Colonic mucosa (tissue), 4 donors: ENCODE data around the gene DTNA. TPM values are rescaled to one million over a fixed set of nuclear protein-coding genes. Genes with fewer than 3 reads are reported as not detected.

Source experiments
- DNase-seq: peaks from one replicate; pipeline ENCODE4 v3.0.0-alpha.2; 2020
- H3K27ac ChIP-seq: fragments of 200-600 bp; one replicate; pipeline ENCODE4 v1.8.0; 2021
- H3K27me3 ChIP-seq: fragments of 200-600 bp; one replicate; pipeline ENCODE4 v1.8.0; 2021
- H3K36me3 ChIP-seq: fragments of 200-600 bp; one replicate; pipeline ENCODE4 v1.8.0; 2021
- H3K4me1 ChIP-seq: fragments of 200-600 bp; one replicate; pipeline ENCODE4 v1.8.0; 2021; ENCODE audit warnings: mild to moderate bottlenecking
- H3K4me3 ChIP-seq: fragments of 200-600 bp; one replicate; pipeline ENCODE4 v1.8.0; 2021
- H3K9ac ChIP-seq, 2 donors: one replicate each; pipeline ENCODE4 v1.7.0; 2013; ENCODE audit warnings: control low read depth in 2 of 2, low read depth in 2 of 2, low read length in 2 of 2
- H3K9me3 ChIP-seq: fragments of 200-600 bp; one replicate; pipeline ENCODE4 v1.8.0; 2021
- CTCF ChIP-seq: fragments of 200-600 bp; IDR thresholded peaks from one replicate; pipeline ENCODE4 v1.8.0; 2022; ENCODE audit warnings: antibody characterized with exemption, mild to moderate bottlenecking
- intact Hi-C: fragments of 100-400 bp; cut with DNase I; formaldehyde crosslinking; loops from one replicate; pipeline ENCODE4 v1.14.1; 2022
- total RNA-seq, 2 donors: library from RNA; stranded (reverse); fragmentation: NEBNext Ultra II Directional in 1 of 2; extraction: Animal tissue kit (Norgen Biotek cat#: 25700) in 1 of 2; gene quantifications; one replicate each; pipeline ENCODE4 v1.2.1, GENCODE V29; 2021
- donor health status: healthy.
- donor health status: DM: no; HTN: no; CAD: no.
- donor health status: DM: no; HTN: no; CAD: no.

DTNA gene
- total RNA-seq, 2 donors from 2014 or later, result 1.3 to 7.5 TPM

- H3K9ac ChIP-seq, result no peak overlapping the region
- intact Hi-C loops, result loop anchor here (5.0 to 10.0 kb wide), 4 partner anchors 128 to 665 kb away; no protein-coding TSS in a partner anchor
- DNase-seq, result no peak
- no peak for TF ChIP-seq CTCF
- H3K27me3 ChIP-seq, result no peaks in the 10 kb centered on the region
- H3K36me3 ChIP-seq, result no peaks in the 10 kb centered on the region
- H3K9me3 ChIP-seq, result no peaks in the 10 kb centered on the region
- no peaks in the 10 kb centered on the region for H3K4me1 ChIP-seq
- H3K4me3 ChIP-seq, result no peak overlapping the region
- no peak overlapping the region for H3K27ac ChIP-seq
Observed at GRCh38 chr18:34789768-34790344, 79.8 kb downstream of the DTNA start.

- H3K27ac ChIP-seq, result no peak overlapping the region
- H3K9me3 ChIP-seq, result no peaks in the 10 kb centered on the region
- H3K4me1 ChIP-seq, result no peaks in the 10 kb centered on the region
- no peaks in the 10 kb centered on the region for H3K36me3 ChIP-seq
- TF ChIP-seq CTCF, result no peak
- H3K4me3 ChIP-seq, result no peak overlapping the region
- intact Hi-C loops, result no loop called here
- no peak for DNase-seq
- no peak overlapping the region for H3K9ac ChIP-seq
- H3K27me3 ChIP-seq, result no peaks in the 10 kb centered on the region
Observed at GRCh38 chr18:34794348-34794747, 84.2 kb downstream of the DTNA start.

- no peaks in the 10 kb centered on the region for H3K9me3 ChIP-seq
- H3K4me3 ChIP-seq, result no peak overlapping the region
- no peak overlapping the region for H3K9ac ChIP-seq
- H3K4me1 ChIP-seq, result no peaks in the 10 kb centered on the region
- no peak for DNase-seq
- H3K27ac ChIP-seq, result no peak overlapping the region
- no peaks in the 10 kb centered on the region for H3K36me3 ChIP-seq
- TF ChIP-seq CTCF, result no peak
- intact Hi-C loops, result no loop called here
- H3K27me3 ChIP-seq, result no peaks in the 10 kb centered on the region
Observed at GRCh38 chr18:34795070-34795732, 85.1 kb downstream of the DTNA start.

GRCh38 chr18:34796035-34796657, 86.0 kb downstream of the DTNA start:
- H3K4me3 ChIP-seq, result no peak overlapping the region
- no peak for TF ChIP-seq CTCF
- no peaks in the 10 kb centered on the region for H3K4me1 ChIP-seq
- intact Hi-C loops, result no loop called here
- no peak overlapping the region for H3K27ac ChIP-seq
- no peaks in the 10 kb centered on the region for H3K27me3 ChIP-seq
- DNase-seq, result no peak
- H3K9me3 ChIP-seq, result no peaks in the 10 kb centered on the region
- H3K9ac ChIP-seq, result no peak overlapping the region
- H3K36me3 ChIP-seq, result no peaks in the 10 kb centered on the region

- H3K9ac ChIP-seq, result no peak overlapping the region
- intact Hi-C loops, result no loop called here
- H3K4me1 ChIP-seq, result no peaks in the 10 kb centered on the region
- H3K27me3 ChIP-seq, result no peaks in the 10 kb centered on the region
- no peak for TF ChIP-seq CTCF
- H3K27ac ChIP-seq, result no peak overlapping the region
- no peak for DNase-seq
- no peaks in the 10 kb centered on the region for H3K36me3 ChIP-seq
- no peaks in the 10 kb centered on the region for H3K9me3 ChIP-seq
- no peak overlapping the region for H3K4me3 ChIP-seq
Observed at GRCh38 chr18:34799291-34799690, 89.2 kb downstream of the DTNA start.
